OCI-LY3 (cell line): Measurements from ENCODE around the gene CFAP74.

Source experiments
- H2AFZ ChIP-seq: fragments of 200-600, 300-600 bp; shearing (Covaris generic); 2 replicates; pipeline ENCODE4 v1.6.0; 2014; ENCODE audit warnings: antibody characterized with exemption, low read depth, low read length
- H3K27ac ChIP-seq: fragments of 200-600, 300-600 bp; sonication (generic); 2 replicates; pipeline ENCODE4 v1.5.1; 2014; ENCODE audit warnings: mild to moderate bottlenecking, low read length, moderate library complexity, mixed read lengths
- H3K27me3 ChIP-seq: fragments of 200-600, 300-600 bp; sonication (generic); 2 replicates; pipeline ENCODE4 v1.6.1; 2014; ENCODE audit warnings: low read depth, low read length, mixed read lengths
- H3K36me3 ChIP-seq: fragments of 200-600, 300-600 bp; sonication (generic); replicated peaks from 2 replicates; pipeline ENCODE3; 2014; ENCODE audit warnings: low read depth, low read length, mixed read lengths
- H3K4me1 ChIP-seq: fragments of 300-600, 200-600 bp; sonication (generic); 2 replicates; pipeline ENCODE4 v1.6.1; 2014; ENCODE audit warnings: low read length, mixed read lengths
- H3K4me2 ChIP-seq: fragments of 200-600, 300-600 bp; sonication (generic); 2 replicates; pipeline ENCODE4 v1.6.1; 2014; ENCODE audit warnings: low read length, mixed read lengths
- H3K4me3 ChIP-seq: fragments of 300-600, 200-600 bp; sonication (generic); 2 replicates; pipeline ENCODE4 v1.5.1; 2014; ENCODE audit warnings: antibody characterized with exemption, mild to moderate bottlenecking, low read length, moderate library complexity
- H3K79me2 ChIP-seq: fragments of 300-600, 200-600 bp; shearing (Covaris generic); 2 replicates; pipeline ENCODE4 v1.6.1; 2014; ENCODE audit warnings: mild to moderate bottlenecking, low read length, mixed read lengths
- H3K9ac ChIP-seq: fragments of 300-600, 200-600 bp; shearing (Covaris generic); 2 replicates; pipeline ENCODE4 v1.6.0; 2014; ENCODE audit warnings: mild to moderate bottlenecking, low read length, moderate library complexity
- H3K9me3 ChIP-seq: fragments of 200-600, 300-600 bp; shearing (Covaris generic); 2 replicates; pipeline ENCODE4 v1.6.1; 2014; ENCODE audit warnings: low read length, mixed read lengths; ENCODE audit not compliant: insufficient read depth
- H4K20me1 ChIP-seq: fragments of 200-600, 300-600 bp; sonication (generic); 2 replicates; pipeline ENCODE4 v1.6.1; 2016; ENCODE audit warnings: low read length, mixed read lengths; ENCODE audit not compliant: insufficient read depth
- CTCF ChIP-seq: fragments of 200-600, 300-600 bp; sonication (generic); IDR thresholded peaks from 2 replicates; pipeline ENCODE4 v1.5.1; 2014; ENCODE audit warnings: antibody characterized with exemption, low read length, low read depth
- EZH2phosphoT487 ChIP-seq: fragments of 200-600 bp; shearing (Covaris generic); IDR thresholded peaks from 2 replicates; pipeline ENCODE4 v1.6.1; 2018; ENCODE audit warnings: antibody characterized with exemption, mixed run types, low read depth

Gene CFAP74

GRCh38 chr1:2041887-2042286 lies 38.3 kb upstream of the CFAP74 start:
- Histone ChIP-seq H3K4me2 (no peak overlapping the region), H3K4me1 (peaks cover 5% of the 10 kb centered on the region; the same call in 1 of the 2 replicates), H3K9ac (no peak overlapping the region), H3K4me3 (no peak overlapping the region), H2AFZ (no peak overlapping the region), H3K27me3 (peaks cover 10% of the 10 kb centered on the region; the same call in 1 of the 2 replicates), H3K9me3 (no peaks in the 10 kb centered on the region), H4K20me1 (no peaks in the 10 kb centered on the region), H3K27ac (no peak overlapping the region), H3K79me2 (no peaks in the 10 kb centered on the region), H3K36me3 (no peaks in the 10 kb centered on the region)
- no peak for TF ChIP-seq EZH2phosphoT487
- no peak for TF ChIP-seq CTCF

GRCh38 chr1:2041305-2041704 lies 37.7 kb upstream of the CFAP74 start:
- Histone ChIP-seq H3K9me3 (no peaks in the 10 kb centered on the region), H3K27ac (no peak overlapping the region), H2AFZ (no peak overlapping the region), H3K9ac (no peak overlapping the region), H3K79me2 (no peaks in the 10 kb centered on the region), H3K27me3 (peaks cover 9% of the 10 kb centered on the region; the same call in 1 of the 2 replicates), H3K4me1 (peaks cover 5% of the 10 kb centered on the region; the same call in 1 of the 2 replicates), H4K20me1 (no peaks in the 10 kb centered on the region), H3K4me3 (no peak overlapping the region), H3K36me3 (no peaks in the 10 kb centered on the region), H3K4me2 (no peak overlapping the region)
- TF ChIP-seq EZH2phosphoT487 (no peak), CTCF (no peak)

GRCh38 chr1:2039251-2039650 lies 35.7 kb upstream of the CFAP74 start:
- H2AFZ ChIP-seq = no peak overlapping the region
- H3K9me3 ChIP-seq = no peaks in the 10 kb centered on the region
- no peaks in the 10 kb centered on the region for H3K27me3 ChIP-seq
- H4K20me1 ChIP-seq = no peaks in the 10 kb centered on the region
- no peak overlapping the region for H3K9ac ChIP-seq
- H3K36me3 ChIP-seq = no peaks in the 10 kb centered on the region
- H3K27ac ChIP-seq = no peak overlapping the region
- no peak overlapping the region for H3K4me2 ChIP-seq
- no peaks in the 10 kb centered on the region for H3K79me2 ChIP-seq
- no peak for TF ChIP-seq EZH2phosphoT487
- TF ChIP-seq CTCF = no peak
- no peak overlapping the region for H3K4me3 ChIP-seq
- H3K4me1 ChIP-seq = peaks cover 5% of the 10 kb centered on the region; the same call in 1 of the 2 replicates

- Histone ChIP-seq H4K20me1 (no peaks in the 10 kb centered on the region), H3K4me2 (no peak overlapping the region), H3K79me2 (no peaks in the 10 kb centered on the region), H3K9ac (no peak overlapping the region), H3K27me3 (no peaks in the 10 kb centered on the region), H3K4me3 (no peak overlapping the region), H2AFZ (no peak overlapping the region), H3K36me3 (no peaks in the 10 kb centered on the region), H3K4me1 (peaks cover 5% of the 10 kb centered on the region; the same call in 1 of the 2 replicates), H3K27ac (no peak overlapping the region), H3K9me3 (no peaks in the 10 kb centered on the region)
- TF ChIP-seq CTCF (no peak), EZH2phosphoT487 (no peak)
Measured at GRCh38 chr1:2038229-2038628, 34.6 kb upstream of the CFAP74 start.
